ENCODE measurements around the gene ARIH1. TPM values are rescaled to one million over a fixed set of nuclear protein-coding genes. Genes with fewer than 3 reads are reported as not detected.

ARIH1 gene
- total and polyA plus RNA-seq, 2 donors (not counting 3 experiments of a cell fraction or from before 2014, with no cell fraction given) = 25.1 to 144 TPM

DNA sequence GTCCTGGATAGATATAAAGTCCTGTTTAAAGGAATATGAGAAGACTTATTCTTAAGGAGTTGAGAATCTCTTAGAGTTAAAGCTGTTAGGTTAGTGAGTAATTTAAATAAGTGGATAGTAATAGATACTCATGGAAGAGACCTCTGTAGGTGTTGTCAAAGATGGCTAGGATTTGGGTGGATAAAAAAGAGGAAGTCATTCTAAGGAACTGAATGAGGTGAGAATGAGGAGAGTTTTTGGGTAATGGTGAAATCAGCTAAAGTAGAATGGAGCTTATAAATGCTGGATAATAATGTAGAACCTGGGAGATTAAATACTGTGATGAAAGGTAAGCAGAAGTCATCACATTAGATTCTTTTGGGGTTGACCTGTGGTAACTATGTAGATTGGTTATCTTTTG, 8.1 kb downstream of the ARIH1 start:
- ChIA-PET POLR2A (no interaction called here), CTCF (interaction anchor here (1.9 kb wide), 1 partner anchor 13 kb away, joined by 7 read pairs; no protein-coding TSS in a partner anchor)
- Histone ChIP-seq H3K4me1 (ENCODE audit: control insufficient read depth, extremely low read depth, insufficient read depth, low read length) (peaks cover 2% of the 10 kb centered on the region), H3K9me3 (replicated peaks; ENCODE audit: control insufficient read depth, insufficient read depth, low read length) (no peaks in the 10 kb centered on the region), H3K9me1 (replicated peaks; ENCODE audit: control insufficient read depth, extremely low read depth, insufficient read depth, low read length) (no peaks in the 10 kb centered on the region), H3K27me3 (ENCODE audit: control insufficient read depth in 2 of 2, insufficient read depth in 2 of 2, low read length in 2 of 2) (no peaks in the 10 kb centered on the region), H2AFZ (ENCODE audit: low read depth, low read length) (no peak overlapping the region), H3K4me3 (replicated peaks in 1 of 3; ENCODE audit: insufficient read depth in 1 of 3, low read depth in 1 of 3, low read length in 3 of 3) (no peak overlapping the region), H3K79me2 (ENCODE audit: control insufficient read depth, insufficient read depth, low read length) (peaks cover 98% of the 10 kb centered on the region), H3K9ac (replicated peaks; ENCODE audit: extremely low read depth, insufficient read depth, low read length) (no peak overlapping the region), H4K20me1 (replicated peaks; ENCODE audit: control insufficient read depth, extremely low read depth, insufficient read depth, low read length) (peaks cover 32% of the 10 kb centered on the region), H3K4me2 (ENCODE audit: insufficient read depth, low read length) (no peak overlapping the region), H3K36me3 (ENCODE audit: control insufficient read depth in 2 of 2, extremely low read depth in 1 of 2, insufficient read depth in 2 of 2, low read length in 2 of 2) (peaks cover 0 to 3% of the 10 kb centered on the region in 2 experiments), H3K27ac (ENCODE audit: insufficient read depth, low read depth, low read length) (no peak overlapping the region)
- dilution Hi-C loops (cut with MboI; ENCODE audit: extremely low pct_ligation_motif_present, low sequenced_read_pairs) = no loop called here
- FAIRE-seq (no peak), DNase-seq (ENCODE audit: low read depth, low spot score) (no peak)
- BruUV-seq (replicated peaks) = no TSS peak
- TF ChIP-seq EZH2 (IDR thresholded peaks at IDR 0.05; ENCODE audit: borderline replicate concordance, low read depth, low read length, severe bottlenecking) (no peak), JUN (IDR thresholded peaks at IDR 0.05; ENCODE audit: borderline replicate concordance, insufficient read depth, insufficient read length, low read depth) (no peak), POLR2AphosphoS5 (IDR thresholded peaks at IDR 0.05; ENCODE audit: insufficient read depth, low read depth, low read length) (no peak)
- intact Hi-C loops (cut with micrococcal nuclease) = no loop called here

DNA sequence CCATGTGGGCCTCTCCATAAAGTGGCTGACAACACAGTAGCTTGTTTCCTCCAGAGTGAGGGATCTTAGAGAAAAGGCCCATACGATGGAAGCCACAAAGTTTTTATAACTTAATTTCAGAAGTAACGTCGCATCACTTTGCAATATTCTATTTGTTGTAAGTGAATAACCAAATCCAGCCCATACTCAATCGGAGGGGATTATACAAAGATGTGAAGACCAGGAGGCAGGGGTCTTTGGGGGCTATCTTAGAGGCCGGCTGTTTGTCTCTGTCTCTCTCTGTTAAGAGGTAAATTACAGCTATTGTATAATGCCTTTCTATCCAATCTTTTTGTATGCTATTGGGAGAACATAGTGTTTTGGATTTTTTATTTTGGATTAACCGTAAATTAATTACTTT, 9.1 kb downstream of the ARIH1 start:
- no peak overlapping the region for H2AFZ ChIP-seq (ENCODE audit: low read depth, low read length)
- H3K4me2 ChIP-seq (ENCODE audit: insufficient read depth, low read length) = no peak overlapping the region
- ChIA-PET CTCF (interaction anchor here (0.8 to 1.9 kb wide), 2 partner anchors 12 kb away, joined by 4 to 7 read pairs; no protein-coding TSS in a partner anchor), POLR2A (interaction anchor here (0.6 kb wide), 1 partner anchor 29 kb away, joined by 6 read pairs; no protein-coding TSS in a partner anchor)
- FAIRE-seq (no peak), DNase-seq (ENCODE audit: low read depth, low spot score) (no peak)
- H3K27me3 ChIP-seq (ENCODE audit: control insufficient read depth in 2 of 2, insufficient read depth in 2 of 2, low read length in 2 of 2) = no peaks in the 10 kb centered on the region
- BruUV-seq (replicated peaks) = no TSS peak
- H3K4me1 ChIP-seq (ENCODE audit: control insufficient read depth, extremely low read depth, insufficient read depth, low read length) = peaks cover 2% of the 10 kb centered on the region
- no peaks in the 10 kb centered on the region for H3K9me3 ChIP-seq (replicated peaks; ENCODE audit: control insufficient read depth, insufficient read depth, low read length)
- TF ChIP-seq JUN (IDR thresholded peaks at IDR 0.05; ENCODE audit: borderline replicate concordance, insufficient read depth, insufficient read length, low read depth) (no peak), POLR2A (IDR thresholded peaks at IDR 0.05; ENCODE audit: low read depth, low read length) (no peak), MYC (IDR thresholded peaks at IDR 0.05; ENCODE audit: low read depth, low read length) (no peak), POLR2AphosphoS5 (IDR thresholded peaks at IDR 0.05; ENCODE audit: insufficient read depth, low read depth, low read length) (no peak), EZH2 (IDR thresholded peaks at IDR 0.05; ENCODE audit: borderline replicate concordance, low read depth, low read length, severe bottlenecking) (no peak), GATA2 (IDR thresholded peaks at IDR 0.05; ENCODE audit: insufficient read depth, insufficient read length, low read depth, low read length) (no peak), FOS (IDR thresholded peaks at IDR 0.05; ENCODE audit: borderline replicate concordance, insufficient read depth, low read length) (no peak)
- TF ChIP-seq, protein P1, sequence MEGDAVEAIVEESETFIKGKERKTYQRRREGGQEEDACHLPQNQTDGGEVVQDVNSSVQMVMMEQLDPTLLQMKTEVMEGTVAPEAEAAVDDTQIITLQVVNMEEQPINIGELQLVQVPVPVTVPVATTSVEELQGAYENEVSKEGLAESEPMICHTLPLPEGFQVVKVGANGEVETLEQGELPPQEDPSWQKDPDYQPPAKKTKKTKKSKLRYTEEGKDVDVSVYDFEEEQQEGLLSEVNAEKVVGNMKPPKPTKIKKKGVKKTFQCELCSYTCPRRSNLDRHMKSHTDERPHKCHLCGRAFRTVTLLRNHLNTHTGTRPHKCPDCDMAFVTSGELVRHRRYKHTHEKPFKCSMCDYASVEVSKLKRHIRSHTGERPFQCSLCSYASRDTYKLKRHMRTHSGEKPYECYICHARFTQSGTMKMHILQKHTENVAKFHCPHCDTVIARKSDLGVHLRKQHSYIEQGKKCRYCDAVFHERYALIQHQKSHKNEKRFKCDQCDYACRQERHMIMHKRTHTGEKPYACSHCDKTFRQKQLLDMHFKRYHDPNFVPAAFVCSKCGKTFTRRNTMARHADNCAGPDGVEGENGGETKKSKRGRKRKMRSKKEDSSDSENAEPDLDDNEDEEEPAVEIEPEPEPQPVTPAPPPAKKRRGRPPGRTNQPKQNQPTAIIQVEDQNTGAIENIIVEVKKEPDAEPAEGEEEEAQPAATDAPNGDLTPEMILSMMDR (IDR thresholded peaks at IDR 0.05; ENCODE audit: extremely low read depth in 1 of 2, insufficient read depth in 1 of 2, low read depth in 1 of 2, low read length in 2 of 2) = no peak
- TF ChIP-seq, protein P2, sequence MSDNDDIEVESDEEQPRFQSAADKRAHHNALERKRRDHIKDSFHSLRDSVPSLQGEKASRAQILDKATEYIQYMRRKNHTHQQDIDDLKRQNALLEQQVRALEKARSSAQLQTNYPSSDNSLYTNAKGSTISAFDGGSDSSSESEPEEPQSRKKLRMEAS (IDR thresholded peaks at IDR 0.05; ENCODE audit: insufficient read depth, insufficient read length) = no peak
- H4K20me1 ChIP-seq (replicated peaks; ENCODE audit: control insufficient read depth, extremely low read depth, insufficient read depth, low read length) = peaks cover 32% of the 10 kb centered on the region
- intact Hi-C loops (cut with micrococcal nuclease) (no loop called here), dilution Hi-C loops (cut with MboI; ENCODE audit: extremely low pct_ligation_motif_present, low sequenced_read_pairs) (no loop called here)
- H3K36me3 ChIP-seq (ENCODE audit: control insufficient read depth in 2 of 2, extremely low read depth in 1 of 2, insufficient read depth in 2 of 2, low read length in 2 of 2) = no peaks in the 10 kb centered on the region
- H3K9me1 ChIP-seq (replicated peaks; ENCODE audit: control insufficient read depth, extremely low read depth, insufficient read depth, low read length) = no peaks in the 10 kb centered on the region
- H3K4me3 ChIP-seq (replicated peaks in 1 of 3; ENCODE audit: insufficient read depth in 1 of 3, low read depth in 1 of 3, low read length in 3 of 3) = no peak overlapping the region
- peaks cover 98% of the 10 kb centered on the region for H3K79me2 ChIP-seq (ENCODE audit: control insufficient read depth, insufficient read depth, low read length)
- no peak overlapping the region for H3K9ac ChIP-seq (replicated peaks; ENCODE audit: extremely low read depth, insufficient read depth, low read length)
- no peak overlapping the region for H3K27ac ChIP-seq (ENCODE audit: insufficient read depth, low read depth, low read length)

Measured in endothelial cell of umbilical vein (primary cell).